ENCODE results near the gene TAS2R40. TPM values are rescaled to one million over a fixed set of nuclear protein-coding genes. Genes with fewer than 3 reads are reported as not detected.

Gene TAS2R40
- total RNA-seq, 3 donors from 2014 or later = not detected

GRCh38 chr7:143214789-143215679 lies 6.8 kb upstream of the TAS2R40 start:
- Histone ChIP-seq H3K9me3 (no peaks in the 10 kb centered on the region), H3K4me3 (no peak overlapping the region), H3K27me3 (no peaks in the 10 kb centered on the region), H3K27ac (no peak overlapping the region), H3K4me1 (no peaks in the 10 kb centered on the region), H3K36me3 (no peaks in the 10 kb centered on the region)
- intact Hi-C loops (cut with DNase I; ENCODE audit: low total_unique reads) = loop anchor here (5.0 kb wide), 1 partner anchor 208 kb away; no protein-coding TSS in a partner anchor
- TF ChIP-seq, protein P1, sequence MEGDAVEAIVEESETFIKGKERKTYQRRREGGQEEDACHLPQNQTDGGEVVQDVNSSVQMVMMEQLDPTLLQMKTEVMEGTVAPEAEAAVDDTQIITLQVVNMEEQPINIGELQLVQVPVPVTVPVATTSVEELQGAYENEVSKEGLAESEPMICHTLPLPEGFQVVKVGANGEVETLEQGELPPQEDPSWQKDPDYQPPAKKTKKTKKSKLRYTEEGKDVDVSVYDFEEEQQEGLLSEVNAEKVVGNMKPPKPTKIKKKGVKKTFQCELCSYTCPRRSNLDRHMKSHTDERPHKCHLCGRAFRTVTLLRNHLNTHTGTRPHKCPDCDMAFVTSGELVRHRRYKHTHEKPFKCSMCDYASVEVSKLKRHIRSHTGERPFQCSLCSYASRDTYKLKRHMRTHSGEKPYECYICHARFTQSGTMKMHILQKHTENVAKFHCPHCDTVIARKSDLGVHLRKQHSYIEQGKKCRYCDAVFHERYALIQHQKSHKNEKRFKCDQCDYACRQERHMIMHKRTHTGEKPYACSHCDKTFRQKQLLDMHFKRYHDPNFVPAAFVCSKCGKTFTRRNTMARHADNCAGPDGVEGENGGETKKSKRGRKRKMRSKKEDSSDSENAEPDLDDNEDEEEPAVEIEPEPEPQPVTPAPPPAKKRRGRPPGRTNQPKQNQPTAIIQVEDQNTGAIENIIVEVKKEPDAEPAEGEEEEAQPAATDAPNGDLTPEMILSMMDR (IDR thresholded peaks at IDR 0.05) = peak; percentile 99 to 100 (median 100)
- peak in 1 of 3 donors; percentile 41 for TF ChIP-seq POLR2AphosphoS5 (IDR thresholded peaks at IDR 0.05)
- no peak for TF ChIP-seq POLR2A (IDR thresholded peaks at IDR 0.05)
- peak in 1 of 2 donors; percentile 35 for DNase-seq (ENCODE audit: low spot score in 2 of 2)

- Histone ChIP-seq H3K9me3 (no peaks in the 10 kb centered on the region), H3K36me3 (no peaks in the 10 kb centered on the region), H3K4me1 (no peaks in the 10 kb centered on the region), H3K27ac (no peak overlapping the region), H3K27me3 (no peaks in the 10 kb centered on the region), H3K4me3 (no peak overlapping the region)
- intact Hi-C loops (cut with DNase I; ENCODE audit: low total_unique reads) = no loop called here
- DNase-seq (ENCODE audit: low spot score in 2 of 2) = no peak
- no peak for TF ChIP-seq POLR2AphosphoS5 (IDR thresholded peaks at IDR 0.05)
- TF ChIP-seq, protein P1 (IDR thresholded peaks at IDR 0.05) = no peak
Observed at GRCh38 chr7:143216151-143216550, 5.7 kb upstream of the TAS2R40 start.

DNA sequence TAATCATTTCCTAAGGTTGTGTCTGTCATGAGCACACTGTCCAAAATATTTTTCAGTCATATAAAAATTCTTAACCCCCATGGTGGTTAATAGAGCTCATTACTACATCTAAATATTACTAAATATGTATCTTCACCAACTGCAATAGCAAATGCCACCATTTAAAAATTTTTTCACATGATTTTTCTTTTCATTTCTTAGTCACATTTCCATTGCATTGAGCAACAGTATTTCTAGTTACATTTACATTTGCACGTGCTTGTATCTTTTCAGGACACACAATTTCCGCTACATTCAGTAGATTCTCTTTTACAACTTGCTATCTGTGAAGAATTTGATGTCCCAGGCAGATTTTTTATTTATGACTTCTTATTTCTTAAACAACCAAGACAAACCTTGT lies 5.2 kb upstream of the TAS2R40 start:
- intact Hi-C loops (cut with DNase I; ENCODE audit: low total_unique reads) = no loop called here
- Histone ChIP-seq H3K4me3 (no peak overlapping the region), H3K36me3 (no peaks in the 10 kb centered on the region), H3K27ac (no peak overlapping the region), H3K27me3 (no peaks in the 10 kb centered on the region), H3K9me3 (no peaks in the 10 kb centered on the region), H3K4me1 (no peaks in the 10 kb centered on the region)
- DNase-seq (ENCODE audit: low spot score in 2 of 2) = no peak
- TF ChIP-seq POLR2A (IDR thresholded peaks at IDR 0.05) (no peak), POLR2AphosphoS5 (IDR thresholded peaks at IDR 0.05) (no peak)
- TF ChIP-seq, protein P1 (IDR thresholded peaks at IDR 0.05) = no peak

GRCh38 chr7:143217806-143218205 lies 4.0 kb upstream of the TAS2R40 start:
- H3K9me3 ChIP-seq = no peaks in the 10 kb centered on the region
- no peaks in the 10 kb centered on the region for H3K36me3 ChIP-seq
- no peaks in the 10 kb centered on the region for H3K27me3 ChIP-seq
- no peak overlapping the region for H3K27ac ChIP-seq
- DNase-seq (ENCODE audit: low spot score in 2 of 2) = no peak
- no peak overlapping the region for H3K4me3 ChIP-seq
- H3K4me1 ChIP-seq = no peaks in the 10 kb centered on the region
- intact Hi-C loops (cut with DNase I; ENCODE audit: low total_unique reads) = no loop called here
- TF ChIP-seq POLR2AphosphoS5 (IDR thresholded peaks at IDR 0.05) = no peak

- H3K27me3 ChIP-seq = no peaks in the 10 kb centered on the region
- DNase-seq (ENCODE audit: low spot score in 2 of 2) = no peak
- intact Hi-C loops (cut with DNase I; ENCODE audit: low total_unique reads) = no loop called here
- H3K4me1 ChIP-seq = no peaks in the 10 kb centered on the region
- no peak overlapping the region for H3K4me3 ChIP-seq
- no peak for TF ChIP-seq POLR2AphosphoS5 (IDR thresholded peaks at IDR 0.05)
- TF ChIP-seq, protein P1 (IDR thresholded peaks at IDR 0.05) = no peak
- no peaks in the 10 kb centered on the region for H3K36me3 ChIP-seq
- H3K27ac ChIP-seq = no peak overlapping the region
- H3K9me3 ChIP-seq = no peaks in the 10 kb centered on the region
Observed at GRCh38 chr7:143221286-143221685, 551 bp upstream of the TAS2R40 start.
